GM18507 (cell line): ENCODE measurements around the gene CCDC149.

ENCODE experiments used
- DNase-seq: peaks from one replicate; pipeline ENCODE4 v3.0.0; 2011; ENCODE audit warnings: low read depth; ENCODE audit not compliant: insufficient read length; ENCODE audit errors: extremely low spot score
- FAIRE-seq: peaks from 2 replicates; lab custom pipeline; 2011; peaks lifted over from hg19 to GRCh38; lab: Jason Lieb, UNC

CCDC149 gene

GRCh38 chr4:24912252-24913118, at the start of gene CCDC149:
Gene CCDC149 (minus strand): TSS chr4:24913042. CDS start chr4:24912864, 178 bp downstream.
- FAIRE-seq = no peak
- DNase-seq = no peak

- DNase-seq (no peak), FAIRE-seq (no peak)
Measured at GRCh38 chr4:24957886-24958285, 45.0 kb upstream of the CCDC149 start.

DNA sequence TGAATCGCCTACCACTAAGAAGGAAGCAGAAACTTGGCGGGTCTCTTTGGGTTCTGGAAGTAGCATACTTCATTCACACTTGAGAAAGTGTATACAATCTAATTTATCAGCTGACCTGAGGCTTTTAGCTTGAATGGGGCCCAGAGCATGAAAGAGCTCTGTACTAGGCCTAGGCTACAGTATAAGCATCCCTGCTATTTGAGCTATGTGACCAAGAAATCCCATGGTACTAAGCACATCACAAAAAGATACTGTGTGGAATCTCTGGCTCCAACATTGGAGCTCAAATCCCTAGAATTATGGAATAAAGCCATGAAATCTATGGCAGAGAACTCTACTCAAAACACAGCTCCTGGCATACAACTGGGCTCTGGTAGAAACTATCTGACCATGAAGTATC, 43.9 kb upstream of the CCDC149 start:
- DNase-seq (no peak), FAIRE-seq (no peak)

DNA sequence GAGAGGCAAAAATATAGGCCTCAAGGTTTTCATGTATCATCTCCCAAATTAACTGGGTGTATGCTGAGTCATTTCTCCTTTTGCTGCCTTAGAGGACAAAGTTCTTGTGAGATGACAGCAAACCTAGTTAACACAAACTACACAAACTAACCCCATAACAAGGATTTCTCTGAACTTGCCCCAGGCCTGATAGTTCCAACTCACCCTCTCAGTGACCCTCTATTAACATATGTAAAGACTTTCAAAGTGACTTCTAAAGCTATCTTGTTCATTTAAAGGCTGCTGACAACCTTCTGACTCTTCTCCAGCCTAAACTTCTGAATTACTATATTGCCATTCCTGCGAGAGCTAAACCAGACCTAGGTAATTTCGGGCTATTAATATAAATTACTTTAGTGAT, 43.2 kb upstream of the CCDC149 start:
- FAIRE-seq (no peak), DNase-seq (no peak)

DNA sequence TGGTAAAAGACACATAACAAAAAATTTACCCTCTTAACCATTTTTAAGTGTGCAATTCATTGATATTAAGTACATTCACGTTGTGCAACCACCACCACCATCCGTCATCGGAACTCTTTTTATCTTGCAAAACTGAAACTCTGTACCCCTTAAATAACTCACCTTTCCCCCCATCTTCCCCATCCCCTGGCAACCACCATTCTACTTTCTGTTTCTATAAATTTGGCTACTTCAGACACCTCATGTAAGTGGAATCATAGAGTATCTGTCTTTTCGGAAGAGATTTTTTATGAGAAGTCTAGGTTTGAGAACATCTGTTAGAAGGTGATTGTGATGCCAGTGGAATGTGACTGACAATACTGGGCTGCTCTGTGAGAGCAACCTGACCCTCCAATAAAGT, 39.8 kb upstream of the CCDC149 start:
- FAIRE-seq (no peak), DNase-seq (no peak)

- DNase-seq (no peak), FAIRE-seq (no peak)
Measured at GRCh38 chr4:24949970-24950369, 37.1 kb upstream of the CCDC149 start.

- FAIRE-seq = no peak
- no peak for DNase-seq
Measured at GRCh38 chr4:24937917-24938281, 25.1 kb upstream of the CCDC149 start.

DNA sequence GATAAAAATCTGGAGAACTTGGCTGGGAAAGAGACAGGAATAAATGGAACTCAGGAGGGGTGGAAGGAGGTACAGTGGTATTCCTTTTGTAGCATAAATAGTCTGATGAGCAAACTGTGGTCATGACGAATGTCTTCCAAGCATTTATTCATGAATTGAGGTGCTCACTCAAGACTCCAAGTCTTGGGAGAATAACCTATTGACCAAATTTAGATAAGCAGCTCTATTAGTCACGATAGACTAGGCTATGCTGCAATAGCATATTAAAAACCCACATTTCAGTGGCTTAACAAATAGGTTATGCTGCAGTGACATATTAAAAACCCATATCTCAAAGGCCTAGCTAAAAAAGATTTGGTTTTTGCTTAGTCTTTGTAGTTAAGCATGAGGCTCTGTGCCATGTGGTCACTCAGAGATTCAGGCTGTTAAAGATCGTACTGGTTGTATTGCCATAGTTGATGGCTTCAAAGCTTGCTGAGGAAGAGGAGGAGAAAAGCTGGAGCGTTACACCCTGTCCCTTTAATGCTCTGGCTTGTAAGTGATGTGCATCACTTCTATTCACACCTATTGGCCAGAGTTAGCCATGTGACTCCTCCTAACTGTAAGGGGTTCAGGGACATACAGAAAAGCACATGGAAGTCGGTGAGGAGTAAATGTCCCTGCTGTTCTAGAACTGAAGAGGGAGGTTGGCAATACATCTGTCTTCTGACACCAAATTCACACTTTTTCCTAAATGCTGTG, 24.5 kb upstream of the CCDC149 start:
- DNase-seq = no peak
- FAIRE-seq = no peak

- DNase-seq = no peak
- FAIRE-seq = no peak
Measured at GRCh38 chr4:24935856-24936255, 23.0 kb upstream of the CCDC149 start.

DNA sequence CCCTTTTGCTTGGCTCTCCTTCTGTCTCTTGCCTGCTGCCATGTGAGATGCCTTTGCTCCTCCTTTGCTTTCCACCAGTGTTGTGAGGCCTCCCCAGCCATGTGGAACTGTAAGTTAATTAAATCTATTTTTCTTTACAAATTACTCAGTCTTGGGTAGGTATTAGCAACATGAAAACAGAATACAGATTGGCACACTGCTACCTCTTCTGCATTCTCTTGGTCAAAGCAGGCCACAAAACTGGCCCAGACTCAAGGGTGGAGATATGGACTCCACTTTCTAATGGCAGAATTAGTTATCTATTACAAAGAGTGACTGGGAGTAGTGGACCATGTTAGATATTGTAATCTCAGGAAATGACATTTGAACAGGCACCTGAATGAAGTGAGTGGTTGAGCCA, 21.5 kb upstream of the CCDC149 start:
- FAIRE-seq = no peak
- no peak for DNase-seq

DNA sequence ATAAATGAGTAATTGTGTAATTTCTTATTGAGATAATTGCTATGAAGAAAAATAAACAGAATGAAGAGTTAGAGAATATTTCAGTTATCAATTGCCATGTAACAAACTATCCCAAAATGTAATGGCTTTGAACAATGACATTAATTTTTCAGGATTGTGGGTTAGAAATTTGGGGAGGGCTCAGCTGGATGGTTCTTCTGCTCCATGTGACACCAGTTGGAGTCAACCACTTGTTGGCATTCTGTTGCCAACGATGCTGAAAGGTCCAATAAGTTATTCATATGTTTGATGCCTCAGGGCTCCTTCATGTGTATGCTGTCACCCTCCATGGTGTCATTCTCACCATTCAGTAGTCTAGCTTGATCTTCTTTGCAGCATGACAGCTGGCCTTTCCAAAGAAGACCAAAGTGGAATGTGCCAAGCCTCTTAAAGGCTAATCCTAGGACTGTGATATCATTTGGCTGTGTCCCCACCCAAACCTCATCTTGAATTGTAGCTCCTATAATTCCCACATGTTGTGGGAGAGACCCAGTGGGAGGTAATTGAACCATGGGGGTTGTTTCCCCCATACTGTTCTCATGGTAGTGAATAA, 20.9 kb upstream of the CCDC149 start:
- FAIRE-seq = no peak
- DNase-seq = no peak

- no peak for FAIRE-seq
- DNase-seq = no peak
Measured at GRCh38 chr4:24932515-24933225, 19.8 kb upstream of the CCDC149 start.

DNA sequence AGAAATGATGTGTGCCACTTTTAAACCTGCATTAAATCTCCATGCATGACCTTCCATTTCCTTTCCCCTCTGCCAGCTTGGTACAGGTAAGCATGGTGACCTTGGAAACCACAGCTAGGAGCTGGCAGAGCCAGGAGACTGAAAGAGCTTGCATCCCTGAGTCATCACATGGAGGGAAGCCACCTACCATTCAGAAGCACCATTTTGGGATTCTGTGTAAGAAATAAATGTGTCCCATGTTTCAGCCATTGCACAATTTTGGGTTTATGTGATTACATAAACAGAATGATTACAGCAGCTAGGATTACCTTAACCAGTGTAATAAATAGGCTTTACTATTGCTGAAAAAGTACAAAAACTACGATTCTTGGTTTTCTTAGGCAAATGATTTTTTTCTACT, 17.3 kb upstream of the CCDC149 start:
- DNase-seq (no peak), FAIRE-seq (no peak)

GRCh38 chr4:24928708-24929107, 15.9 kb upstream of the CCDC149 start:
- FAIRE-seq (no peak), DNase-seq (no peak)

DNA sequence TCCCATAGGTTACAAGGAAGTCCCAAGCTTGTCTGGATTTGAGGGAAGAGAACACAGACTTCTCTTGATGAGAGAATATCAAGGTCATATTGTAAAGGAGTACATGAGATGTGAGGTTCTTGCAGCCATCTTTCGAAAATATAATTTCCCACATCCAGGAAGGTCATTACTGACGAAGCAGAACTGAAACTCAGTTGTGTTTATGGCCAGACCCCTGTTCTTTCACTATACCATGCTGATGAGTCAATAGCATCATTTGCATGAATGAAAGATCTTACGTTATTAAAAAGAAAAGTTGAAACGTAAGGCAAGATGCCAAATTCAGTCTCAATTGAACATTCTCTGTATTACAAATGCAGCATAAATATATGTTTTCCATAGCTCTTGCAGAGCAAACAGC, 14.2 kb upstream of the CCDC149 start:
- FAIRE-seq = no peak
- no peak for DNase-seq

DNA sequence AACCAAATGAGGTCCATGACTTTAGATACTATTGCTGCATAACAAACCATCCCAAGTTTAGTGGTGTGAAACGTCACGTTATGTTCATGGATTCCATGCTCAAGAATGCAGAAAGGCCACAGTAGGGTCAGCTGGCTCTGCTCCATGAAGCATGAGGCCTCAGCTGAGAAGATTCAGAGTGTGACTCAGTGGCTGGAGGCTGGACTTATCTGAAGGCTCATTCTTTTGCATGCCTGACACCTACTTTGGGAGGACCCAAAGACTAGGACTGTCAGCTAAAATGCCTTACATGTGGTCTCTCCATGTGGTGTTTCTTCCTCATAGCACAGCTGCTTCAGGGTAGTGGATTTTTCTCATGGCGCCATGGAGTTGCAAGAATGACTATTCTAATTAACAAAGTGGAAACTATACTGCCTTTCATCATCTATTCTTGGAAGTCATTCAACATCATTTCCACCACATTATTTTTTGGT, 11.5 kb upstream of the CCDC149 start:
- no peak for FAIRE-seq

GRCh38 chr4:24923550-24923949, 10.7 kb upstream of the CCDC149 start:
- FAIRE-seq (no peak), DNase-seq (no peak)

More for the DNA sequence above, 11.5 kb upstream of the CCDC149 start:
- DNase-seq = no peak

- DNase-seq (no peak), FAIRE-seq (no peak)
Measured at GRCh38 chr4:24923002-24923401, 10.2 kb upstream of the CCDC149 start.

DNA sequence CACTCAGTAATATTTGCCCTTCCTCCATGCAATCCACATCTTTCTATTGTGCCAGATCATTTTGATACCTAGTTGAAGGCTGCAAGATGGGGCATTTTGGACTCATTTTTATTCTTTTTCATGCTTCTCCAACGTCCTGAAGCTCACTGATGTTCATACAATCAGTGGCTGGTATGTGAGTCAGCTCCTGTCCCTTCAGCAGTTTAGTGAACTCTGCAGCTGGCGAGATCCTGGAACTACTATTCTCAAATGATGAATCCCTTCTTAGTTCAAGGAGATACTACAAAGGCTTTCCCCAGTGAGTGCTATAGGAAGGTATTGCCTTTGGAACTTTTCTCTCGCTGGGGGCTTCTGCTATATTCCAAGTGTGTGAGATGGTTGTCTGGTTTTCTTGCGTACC, 9.6 kb upstream of the CCDC149 start:
- DNase-seq (no peak), FAIRE-seq (no peak)

DNA sequence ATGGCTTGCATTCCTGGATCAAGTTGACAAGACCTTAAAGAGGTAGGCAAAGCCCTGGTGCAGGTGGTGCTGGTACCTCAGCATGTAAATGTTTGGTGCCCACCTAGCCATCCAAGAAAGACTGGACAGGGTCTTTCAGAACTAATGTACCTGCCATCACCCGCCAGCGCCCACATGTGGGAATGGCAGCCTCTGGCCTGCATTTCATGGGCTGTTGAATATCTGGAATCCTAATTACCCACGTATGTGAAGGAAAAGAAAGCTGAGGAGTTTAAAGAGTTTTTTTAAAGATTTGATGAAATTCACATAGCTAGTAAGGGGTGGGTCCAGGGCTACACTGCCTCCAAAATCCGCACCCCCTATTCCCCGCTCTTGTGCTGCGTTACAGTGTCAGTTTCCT, 8.6 kb upstream of the CCDC149 start:
- DNase-seq (no peak), FAIRE-seq (no peak)
